ENCODE data around the gene C1QTNF8.

- TF ChIP-seq, protein P1, sequence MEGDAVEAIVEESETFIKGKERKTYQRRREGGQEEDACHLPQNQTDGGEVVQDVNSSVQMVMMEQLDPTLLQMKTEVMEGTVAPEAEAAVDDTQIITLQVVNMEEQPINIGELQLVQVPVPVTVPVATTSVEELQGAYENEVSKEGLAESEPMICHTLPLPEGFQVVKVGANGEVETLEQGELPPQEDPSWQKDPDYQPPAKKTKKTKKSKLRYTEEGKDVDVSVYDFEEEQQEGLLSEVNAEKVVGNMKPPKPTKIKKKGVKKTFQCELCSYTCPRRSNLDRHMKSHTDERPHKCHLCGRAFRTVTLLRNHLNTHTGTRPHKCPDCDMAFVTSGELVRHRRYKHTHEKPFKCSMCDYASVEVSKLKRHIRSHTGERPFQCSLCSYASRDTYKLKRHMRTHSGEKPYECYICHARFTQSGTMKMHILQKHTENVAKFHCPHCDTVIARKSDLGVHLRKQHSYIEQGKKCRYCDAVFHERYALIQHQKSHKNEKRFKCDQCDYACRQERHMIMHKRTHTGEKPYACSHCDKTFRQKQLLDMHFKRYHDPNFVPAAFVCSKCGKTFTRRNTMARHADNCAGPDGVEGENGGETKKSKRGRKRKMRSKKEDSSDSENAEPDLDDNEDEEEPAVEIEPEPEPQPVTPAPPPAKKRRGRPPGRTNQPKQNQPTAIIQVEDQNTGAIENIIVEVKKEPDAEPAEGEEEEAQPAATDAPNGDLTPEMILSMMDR (IDR thresholded peaks at IDR 0.05) = no peak
- TF ChIP-seq EZH2 (IDR thresholded peaks at IDR 0.05) (no peak), EZH2phosphoT487 (IDR thresholded peaks at IDR 0.05) (no peak)
Observed at GRCh38 chr16:1062895-1063294, 33.1 kb downstream of the C1QTNF8 start.

All from neural progenitor cell (in vitro differentiated cells).